VCaP (cell line): ENCODE data around the gene POMP.

ENCODE experiments used
- H3K27ac ChIP-seq: fragments of 450-650 bp; 2 replicates; pipeline ENCODE4 v1.5.1; 2017
- TF ChIP-seq, protein P1 (sequence below): fragments of 450-650 bp; conservative IDR thresholded peaks from 2 replicates; pipeline ENCODE4 v1.5.1; 2017; ENCODE audit warnings: mild to moderate bottlenecking, moderate library complexity

Gene POMP

GRCh38 chr13:28626266-28626665 lies 32.7 kb upstream of the POMP start:
- no peak overlapping the region for H3K27ac ChIP-seq
- TF ChIP-seq, protein P1, sequence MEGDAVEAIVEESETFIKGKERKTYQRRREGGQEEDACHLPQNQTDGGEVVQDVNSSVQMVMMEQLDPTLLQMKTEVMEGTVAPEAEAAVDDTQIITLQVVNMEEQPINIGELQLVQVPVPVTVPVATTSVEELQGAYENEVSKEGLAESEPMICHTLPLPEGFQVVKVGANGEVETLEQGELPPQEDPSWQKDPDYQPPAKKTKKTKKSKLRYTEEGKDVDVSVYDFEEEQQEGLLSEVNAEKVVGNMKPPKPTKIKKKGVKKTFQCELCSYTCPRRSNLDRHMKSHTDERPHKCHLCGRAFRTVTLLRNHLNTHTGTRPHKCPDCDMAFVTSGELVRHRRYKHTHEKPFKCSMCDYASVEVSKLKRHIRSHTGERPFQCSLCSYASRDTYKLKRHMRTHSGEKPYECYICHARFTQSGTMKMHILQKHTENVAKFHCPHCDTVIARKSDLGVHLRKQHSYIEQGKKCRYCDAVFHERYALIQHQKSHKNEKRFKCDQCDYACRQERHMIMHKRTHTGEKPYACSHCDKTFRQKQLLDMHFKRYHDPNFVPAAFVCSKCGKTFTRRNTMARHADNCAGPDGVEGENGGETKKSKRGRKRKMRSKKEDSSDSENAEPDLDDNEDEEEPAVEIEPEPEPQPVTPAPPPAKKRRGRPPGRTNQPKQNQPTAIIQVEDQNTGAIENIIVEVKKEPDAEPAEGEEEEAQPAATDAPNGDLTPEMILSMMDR, result no peak

GRCh38 chr13:28628241-28628640 lies 30.7 kb upstream of the POMP start:
- TF ChIP-seq, protein P1, result no peak
- H3K27ac ChIP-seq, result no peak overlapping the region

- H3K27ac ChIP-seq, result no peak overlapping the region
- TF ChIP-seq, protein P1, result no peak
These were observed 28.1 kb upstream of the POMP start for GRCh38 chr13:28630869-28631268.

DNA sequence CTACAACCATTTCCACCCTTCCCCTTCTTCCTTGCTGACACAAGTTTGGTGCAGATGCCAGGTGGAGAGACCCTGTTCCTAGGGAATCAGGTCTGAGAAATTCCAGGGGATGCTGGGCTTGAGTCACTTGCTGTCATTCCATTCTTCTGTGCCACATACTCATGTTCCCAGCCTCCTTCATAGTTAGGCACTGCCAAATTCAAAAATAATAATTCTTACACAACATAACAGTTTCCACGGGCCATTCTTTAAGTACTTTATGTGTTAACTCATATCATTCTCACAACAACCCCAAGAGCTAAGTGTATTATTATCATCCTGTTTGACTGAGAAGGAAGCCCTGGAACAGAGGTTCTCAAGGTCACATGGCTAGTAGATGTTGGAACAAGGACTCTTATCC lies 27.1 kb upstream of the POMP start:
- TF ChIP-seq, protein P1, result no peak
- H3K27ac ChIP-seq, result no peak overlapping the region

DNA sequence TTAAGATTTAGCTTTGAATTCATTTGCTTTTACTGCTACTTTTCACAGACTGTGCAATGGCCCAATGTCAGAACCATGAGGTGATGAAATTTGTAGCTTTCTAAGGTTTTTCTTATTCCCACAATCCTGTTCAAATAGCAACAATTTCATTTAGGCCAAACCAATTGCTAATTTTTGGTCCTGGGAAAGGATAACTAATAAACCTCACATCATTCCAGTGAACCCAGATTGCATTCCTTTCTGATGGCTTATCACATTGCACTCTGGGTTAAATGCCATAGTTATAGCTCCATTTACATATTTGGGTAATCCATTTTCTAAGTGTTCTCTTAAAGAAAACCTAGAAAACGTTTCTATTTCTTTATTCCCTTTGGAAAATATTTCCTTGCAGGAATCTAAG lies 22.9 kb upstream of the POMP start:
- no peak overlapping the region for H3K27ac ChIP-seq
- TF ChIP-seq, protein P1, result no peak

- TF ChIP-seq, protein P1, result peak; percentile 92
- no peak overlapping the region for H3K27ac ChIP-seq
These were observed 22.1 kb upstream of the POMP start for GRCh38 chr13:28636677-28637317.

DNA sequence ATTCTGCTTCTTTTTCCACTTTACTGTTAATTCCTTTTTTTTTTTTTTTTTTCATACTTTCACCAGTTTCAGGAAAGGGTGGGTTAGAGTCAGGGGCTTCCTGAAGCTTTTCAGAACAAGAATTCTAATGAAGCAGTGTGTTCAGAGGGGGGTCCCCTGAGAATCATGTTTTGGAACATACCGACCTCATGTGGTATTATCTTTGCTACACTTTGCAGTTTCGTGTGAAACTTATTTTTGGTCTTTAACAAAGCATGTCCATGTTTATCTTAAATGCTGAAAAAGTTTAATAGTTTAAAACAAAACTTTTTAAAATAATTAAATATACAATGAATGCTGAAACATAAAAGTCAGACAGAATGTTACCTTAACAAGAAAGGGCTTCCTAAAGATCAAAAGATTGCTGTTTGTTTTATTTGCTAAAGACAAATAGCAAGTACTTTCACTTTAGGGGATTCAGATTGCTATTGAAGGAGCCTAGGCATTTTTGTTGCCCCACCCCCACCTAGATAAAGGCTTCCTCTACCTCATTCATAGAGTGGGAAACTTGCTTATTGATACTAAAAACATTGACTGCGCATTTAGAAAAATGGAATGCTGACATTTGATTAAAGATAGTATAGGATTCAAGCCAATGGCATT lies 21.1 kb upstream of the POMP start:
- TF ChIP-seq, protein P1, result no peak
- no peak overlapping the region for H3K27ac ChIP-seq
